Stimulated activated CD8-positive, alpha-beta memory T cell treated with anti-CD3 and anti-CD28 coated beads, Interleukin-4, amount 100 ng/mL, for 4 hours (primary cell): ENCODE measurements around the gene PRKX.
"Not testable (repeated sequence)": the region's sequence is repeated elsewhere in the genome, so short reads cannot be mapped to it uniquely, and the experiment has no call there.

Experiments
- DNase-seq, 2 donors: peaks; one replicate each; pipeline ENCODE4 v3.0.0-alpha.2; 2020; ENCODE audit warnings: low read depth in 2 of 2, low spot score in 1 of 2

Gene PRKX

DNA sequence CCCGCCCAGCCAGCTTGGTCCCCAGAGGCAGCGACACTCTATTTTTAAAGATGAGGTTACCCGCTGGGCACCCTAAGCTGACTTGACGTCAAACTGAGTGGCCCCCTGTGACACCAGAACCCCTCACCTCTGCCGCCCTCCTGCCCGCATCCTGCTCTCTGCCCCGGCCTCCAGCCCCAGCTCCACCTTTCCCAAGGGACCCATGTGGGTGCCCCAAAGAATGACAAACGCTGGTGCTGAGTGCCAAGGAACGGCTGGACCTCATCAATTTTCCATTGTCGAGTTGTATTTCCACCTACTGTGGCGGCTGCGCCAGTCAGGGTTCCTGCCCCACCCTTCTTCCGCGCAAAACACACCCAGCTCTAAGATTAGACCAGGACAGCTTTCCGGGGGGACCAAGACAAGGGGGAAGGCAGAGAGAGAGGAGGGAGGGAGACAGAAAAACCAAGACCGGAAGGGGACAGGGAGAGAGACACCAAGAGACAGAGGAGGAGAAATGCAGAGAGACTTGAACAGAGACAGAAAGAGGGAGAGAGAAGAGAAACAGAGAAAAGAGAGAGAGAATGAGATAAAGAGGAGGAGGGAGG lies 2.0 kb downstream of the PRKX start:
- DNase-seq: no peak

DNA sequence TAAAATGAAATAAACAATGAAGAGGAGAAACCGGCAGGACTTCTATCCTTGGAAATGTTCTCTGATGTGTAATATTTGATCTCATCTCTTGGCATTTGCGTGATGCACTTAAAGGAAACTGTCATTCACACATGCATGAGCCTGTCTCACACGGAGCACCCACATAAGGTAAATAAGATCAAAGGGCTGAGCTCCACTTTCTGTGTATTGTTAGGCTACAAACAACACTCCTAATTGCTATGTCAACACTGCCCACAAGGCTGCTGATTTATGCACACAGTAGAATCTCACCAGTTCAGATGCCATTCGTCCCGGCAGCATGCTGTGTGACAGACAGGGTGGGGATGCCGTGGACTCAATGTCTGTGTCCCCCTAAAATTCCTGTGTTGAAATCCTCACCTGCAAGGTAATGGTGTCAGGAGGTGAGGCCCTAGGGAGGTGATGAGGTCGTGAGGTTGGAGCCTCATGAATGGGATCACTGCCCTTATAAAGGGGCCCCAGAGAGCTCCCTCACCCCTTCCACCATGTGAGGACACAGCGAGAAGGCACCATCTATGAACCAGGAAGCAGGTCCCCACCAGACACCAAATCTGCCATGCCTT lies 5.7 kb downstream of the PRKX start:
- DNase-seq: not testable (repeated sequence)

DNA sequence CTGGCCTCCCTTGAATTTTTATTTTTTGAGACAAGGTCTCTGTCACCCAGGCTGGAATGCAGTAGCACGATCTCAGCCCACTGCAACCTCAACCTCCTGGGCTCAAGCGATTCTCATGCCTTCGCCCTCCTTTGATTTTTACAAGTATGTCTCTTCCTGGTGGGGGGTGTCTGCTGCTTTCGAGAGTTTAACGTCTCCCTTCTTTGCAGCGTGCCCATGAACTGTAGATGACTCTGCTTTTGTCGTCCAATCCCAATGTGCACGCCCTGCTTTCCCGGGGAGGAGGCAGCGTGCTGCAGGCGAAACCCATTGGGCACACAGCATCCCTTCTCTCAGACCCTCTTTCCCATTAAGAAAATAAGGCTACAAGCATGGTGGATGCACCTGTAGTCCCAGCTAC lies 7.0 kb downstream of the PRKX start:
- no peak for DNase-seq

DNA sequence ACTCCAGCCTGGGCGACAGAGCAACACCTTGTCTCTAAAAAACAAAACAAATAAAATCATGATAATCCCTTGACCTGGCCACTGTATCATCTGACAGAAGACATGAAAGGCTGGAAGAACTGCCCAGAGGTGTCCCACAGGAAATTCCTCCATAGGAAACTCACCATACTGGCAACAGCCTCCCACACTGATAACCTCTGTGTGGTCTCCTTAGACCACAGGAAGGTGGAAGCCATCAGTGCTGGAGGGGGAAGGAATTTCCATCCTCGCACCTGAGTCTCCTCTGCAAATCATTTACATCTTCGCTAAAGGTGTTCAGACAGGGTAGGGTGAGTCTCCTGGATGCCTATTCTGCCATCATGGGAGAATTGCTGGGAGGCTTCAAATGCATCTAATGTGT lies 10.2 kb downstream of the PRKX start:
- DNase-seq: not testable (repeated sequence)

DNA sequence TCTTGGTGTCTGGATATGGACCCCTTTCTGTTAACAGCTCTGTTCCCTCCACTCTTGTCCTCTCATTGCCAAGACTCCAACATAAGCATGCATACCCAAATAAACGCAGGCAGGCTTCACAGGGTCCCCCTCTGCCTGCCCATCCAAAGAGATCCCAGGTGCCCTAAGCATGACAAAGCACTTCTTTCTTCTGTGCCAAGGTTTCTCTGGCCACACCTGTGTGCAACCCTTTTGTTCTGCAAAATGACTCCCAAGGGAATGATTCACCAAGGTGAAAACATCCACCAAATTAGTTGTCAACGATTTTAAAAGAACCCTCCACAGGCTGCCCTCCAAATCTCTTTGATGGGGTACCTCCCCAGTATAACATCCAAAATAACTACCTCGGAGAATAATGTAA lies 11.4 kb downstream of the PRKX start:
- DNase-seq: not testable (repeated sequence)

DNA sequence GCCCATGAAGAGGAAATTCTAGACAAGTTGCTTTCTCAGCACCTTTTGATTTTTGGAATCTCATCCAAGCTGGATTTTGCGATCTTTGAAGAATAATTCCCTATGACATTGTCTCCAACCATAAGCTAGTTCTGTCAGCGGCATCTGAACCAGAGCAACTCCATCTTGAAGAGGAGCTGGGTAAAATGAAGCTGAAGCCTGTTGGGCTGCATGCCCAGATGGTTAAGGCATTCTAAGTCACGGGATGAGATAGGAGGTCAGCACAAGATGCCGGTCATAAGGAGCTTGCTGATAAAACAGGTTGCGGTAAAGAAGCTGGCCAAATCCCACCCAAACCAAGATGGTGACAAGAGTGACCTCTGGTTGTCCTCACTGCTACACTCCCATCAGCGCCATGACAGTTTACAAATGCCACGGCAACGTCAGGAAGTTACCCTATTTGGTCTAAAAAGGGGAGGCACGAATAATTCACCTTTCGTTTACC lies 12.0 kb downstream of the PRKX start:
- not testable (repeated sequence) for DNase-seq

DNA sequence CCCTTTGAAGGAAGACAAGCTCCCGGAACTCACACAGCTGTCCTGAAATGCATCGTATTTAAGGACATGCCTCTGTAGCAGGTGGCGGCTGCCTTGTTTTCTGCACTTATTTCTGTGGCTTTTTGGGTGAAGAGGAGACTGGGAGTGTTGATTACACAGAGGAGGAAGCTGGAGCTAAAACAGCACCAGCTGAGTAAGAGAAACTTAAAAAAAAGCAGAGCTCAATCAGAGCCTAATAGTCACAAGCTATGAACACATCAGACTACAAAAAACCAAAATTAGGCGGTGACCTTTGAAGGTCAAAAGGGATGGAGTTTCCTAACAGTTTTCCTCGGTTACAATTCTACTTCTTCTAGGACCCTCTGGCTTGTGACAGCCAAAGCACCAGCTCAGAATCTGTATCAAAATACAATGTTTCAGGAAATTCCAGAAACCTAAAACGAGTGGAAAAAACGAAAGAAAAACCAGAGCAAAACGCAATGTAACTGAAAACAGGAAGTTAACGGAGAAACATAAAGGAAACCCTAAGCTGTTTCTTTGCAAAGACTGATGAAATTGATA lies 13.5 kb downstream of the PRKX start:
- DNase-seq: no peak

DNA sequence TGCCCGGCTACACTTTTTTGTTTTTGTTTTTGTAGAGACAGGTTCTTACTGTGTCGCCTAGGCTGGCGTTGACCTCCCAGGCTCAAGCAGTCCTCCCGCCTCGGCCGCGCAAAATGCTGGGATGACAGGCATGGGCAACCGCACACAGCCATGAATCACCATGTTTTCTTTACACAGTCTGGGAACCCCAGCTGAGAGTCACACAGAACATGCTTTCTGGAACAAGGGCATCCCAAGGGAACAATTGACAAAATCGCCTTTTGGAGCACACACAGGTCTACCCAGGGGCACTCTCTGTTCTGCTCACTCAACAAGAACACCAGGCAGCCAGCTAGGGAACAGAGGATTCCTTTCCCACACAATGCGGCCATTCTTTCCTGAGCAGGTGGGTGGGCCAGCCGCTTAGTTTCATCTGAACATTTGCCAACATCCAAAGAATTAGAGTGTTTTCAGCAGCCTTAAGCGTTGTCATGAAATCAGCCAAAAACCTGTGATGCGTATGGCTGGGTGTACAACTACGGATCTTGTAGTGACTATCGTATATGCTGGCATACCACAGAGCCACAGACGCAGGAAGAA lies 15.7 kb downstream of the PRKX start:
- DNase-seq: no peak

DNA sequence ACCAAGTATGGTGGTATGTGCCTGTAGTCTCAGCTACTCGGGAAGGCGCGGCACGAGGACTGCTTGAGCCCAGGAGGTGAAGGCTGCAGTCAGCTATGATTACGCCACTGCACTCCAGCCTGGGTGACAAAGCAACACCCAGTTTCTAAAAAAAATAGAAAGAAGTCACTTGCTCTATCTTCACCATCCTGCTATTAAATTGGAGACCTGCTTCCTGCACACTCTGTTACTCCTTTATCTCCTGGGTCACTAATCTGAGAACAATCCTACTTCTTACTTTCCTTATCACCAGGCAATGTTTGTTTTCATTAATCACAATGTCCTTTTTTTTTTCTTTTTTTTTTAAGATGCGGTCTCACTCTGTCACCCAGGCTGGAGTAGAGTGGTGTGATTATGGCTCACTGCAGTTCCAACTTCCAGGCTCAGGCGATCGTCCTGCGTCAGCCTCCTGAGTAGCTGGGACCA lies 16.2 kb downstream of the PRKX start:
- DNase-seq: no peak

DNA sequence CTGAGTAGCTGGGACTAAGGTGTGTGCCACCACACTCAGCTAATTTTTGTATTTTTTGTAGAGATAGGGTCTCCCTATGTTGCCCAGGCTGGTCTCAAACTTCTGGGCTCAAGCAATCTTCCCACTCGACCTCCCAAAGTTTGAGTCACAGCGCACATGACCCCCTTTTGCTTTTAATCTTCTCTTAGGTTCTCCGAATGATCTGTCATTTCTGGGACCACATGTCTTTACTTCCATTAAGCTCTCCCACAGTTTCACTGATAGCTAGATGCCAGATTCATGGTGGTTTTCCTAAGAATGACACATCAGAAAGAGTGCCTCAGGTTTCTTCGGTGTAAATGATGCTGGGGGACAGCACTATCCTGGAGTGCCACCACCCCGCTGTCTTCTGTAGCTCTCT lies 17.9 kb downstream of the PRKX start:
- DNase-seq: no peak

DNA sequence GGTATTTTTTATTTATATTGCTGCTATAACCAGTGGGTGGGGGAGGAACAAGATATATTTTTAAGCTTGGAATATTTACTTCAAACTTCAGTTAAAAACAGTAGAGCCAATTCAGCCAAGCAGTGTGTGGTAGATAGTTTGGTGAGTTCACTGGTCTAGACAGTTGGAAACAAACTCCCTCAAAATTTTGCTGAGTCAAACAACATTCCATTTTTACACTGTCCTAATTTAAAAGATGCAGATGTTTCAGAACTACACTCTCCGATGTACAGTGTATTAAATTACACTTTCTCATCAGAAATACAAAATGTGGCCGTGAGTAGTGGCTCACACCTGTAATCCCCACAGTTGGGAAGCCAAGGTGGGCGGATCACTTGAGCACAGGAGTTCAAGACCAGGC lies 23.3 kb downstream of the PRKX start:
- no peak for DNase-seq

DNA sequence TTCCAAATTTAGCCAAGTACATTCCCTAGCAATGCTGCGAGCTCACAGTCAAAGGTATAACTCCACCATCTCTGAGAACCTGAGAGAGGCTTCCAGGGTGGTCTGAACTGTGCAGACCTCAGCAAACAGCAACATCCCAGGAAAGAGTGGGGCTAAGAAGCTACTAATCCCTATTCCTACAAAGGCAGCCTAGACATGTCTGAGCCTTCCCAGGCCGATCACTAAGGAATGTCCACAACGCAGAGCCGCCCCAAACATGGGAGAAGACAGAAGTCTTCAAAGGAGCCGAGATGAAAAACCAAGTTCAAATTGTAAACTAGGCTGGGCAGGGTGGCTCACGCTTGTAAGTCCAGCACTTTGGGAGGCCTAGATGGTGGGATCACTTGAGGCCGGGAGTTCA lies 30.2 kb downstream of the PRKX start:
- not testable (repeated sequence) for DNase-seq

DNA sequence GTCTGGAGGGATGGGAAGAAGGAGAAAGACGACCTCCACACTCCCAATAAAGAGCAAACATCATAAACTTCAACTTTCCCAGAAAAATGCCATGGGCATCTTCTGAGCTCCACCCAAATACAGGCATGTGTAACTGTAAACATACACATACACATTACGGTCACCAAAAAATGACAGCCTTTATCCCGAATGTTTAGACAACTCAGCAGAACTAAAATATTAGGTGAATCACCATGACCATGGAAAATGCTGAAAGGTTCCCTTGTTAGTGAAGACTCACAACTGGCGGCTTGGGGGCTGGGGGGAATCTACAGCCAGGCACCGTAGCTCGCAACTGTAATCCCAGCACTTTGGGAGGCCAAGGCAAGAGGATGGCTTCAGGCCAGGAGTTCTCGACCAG lies 33.0 kb downstream of the PRKX start:
- no peak for DNase-seq

DNA sequence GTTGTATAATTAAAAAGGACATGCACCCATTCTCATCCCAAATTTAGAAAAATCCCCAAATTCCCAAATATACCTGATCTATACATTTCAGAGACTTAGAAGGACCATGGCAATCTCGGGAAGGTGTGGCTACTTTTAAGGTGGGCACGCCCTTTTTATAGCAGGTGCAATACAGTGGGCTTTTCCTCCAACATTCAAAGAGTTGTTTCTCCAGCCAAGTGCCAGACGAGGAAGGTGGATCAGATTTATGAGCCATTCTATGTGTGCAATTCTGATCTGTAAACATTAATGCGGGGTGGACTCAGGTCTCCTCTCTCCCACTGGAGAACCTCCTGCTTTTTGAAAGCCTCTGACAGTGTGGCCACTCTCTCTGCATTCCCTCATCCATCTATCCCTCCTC lies 33.8 kb downstream of the PRKX start:
- no peak for DNase-seq

DNA sequence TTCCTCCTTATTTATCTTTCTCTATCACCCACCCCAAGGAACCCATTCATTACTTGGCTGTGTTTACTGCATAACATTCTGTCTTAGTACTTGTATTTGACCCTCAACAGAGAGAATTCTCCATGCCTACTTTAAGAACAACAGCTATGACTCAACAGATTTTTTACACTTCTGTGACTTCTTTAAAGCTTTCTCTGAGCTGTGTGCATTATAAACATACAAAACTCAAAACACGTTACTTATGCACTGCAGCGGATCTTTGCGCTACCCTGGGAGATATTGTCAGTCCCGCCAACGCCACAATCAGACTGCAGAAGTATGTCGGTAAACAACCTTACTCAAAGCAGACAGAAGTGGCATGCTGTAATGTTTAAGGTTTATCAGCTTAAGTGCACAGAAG lies 35.1 kb downstream of the PRKX start:
- DNase-seq: no peak

DNA sequence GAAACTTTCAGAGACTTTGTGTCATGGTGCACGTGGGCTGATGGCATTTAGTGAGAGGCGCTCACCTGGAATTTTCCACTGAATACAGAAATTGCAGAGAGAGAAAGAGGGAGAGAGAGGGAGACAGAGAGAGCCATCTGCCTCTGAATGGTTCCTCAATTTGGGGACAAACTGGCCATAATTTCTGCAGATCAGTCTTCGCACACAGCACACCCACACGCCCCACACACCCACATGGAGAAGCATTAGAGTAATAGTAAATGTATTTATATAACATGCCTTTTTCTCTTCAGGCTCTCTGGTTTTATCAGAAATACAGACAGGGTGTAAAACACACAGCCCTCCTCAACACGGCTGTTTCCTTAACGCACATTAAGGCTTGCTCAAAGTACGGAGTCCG lies 38.6 kb downstream of the PRKX start:
- no peak for DNase-seq

DNA sequence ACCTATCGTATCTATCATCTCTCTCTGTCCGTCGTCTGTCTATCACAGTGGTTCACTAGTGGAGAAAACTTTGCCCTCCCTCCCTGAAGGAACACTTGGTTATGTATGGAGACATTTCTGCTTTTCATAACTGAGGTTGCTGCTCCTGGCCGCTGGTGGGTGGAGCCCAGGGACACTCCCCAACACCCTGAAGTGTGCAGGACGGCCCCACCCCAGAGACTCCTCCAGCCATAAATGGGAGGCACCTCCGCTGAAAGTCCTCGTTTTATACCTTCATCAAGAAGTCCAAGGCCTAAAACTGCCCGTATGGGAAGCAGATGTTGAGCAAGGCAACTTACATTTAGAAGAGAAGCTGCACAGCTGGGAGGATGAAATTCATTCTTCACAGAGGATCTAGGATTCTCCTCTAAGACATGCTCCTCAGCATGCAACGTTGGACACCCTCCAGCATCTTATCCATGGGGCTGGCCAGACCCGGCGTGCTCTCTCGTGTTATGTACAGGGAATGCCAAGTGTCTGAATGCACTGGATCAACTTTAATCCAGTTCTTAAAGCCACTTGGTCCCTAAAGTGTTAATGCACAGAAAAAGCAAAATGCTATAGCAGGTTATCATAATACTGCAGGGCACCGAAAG lies 43.5 kb downstream of the PRKX start:
- no peak for DNase-seq

DNA sequence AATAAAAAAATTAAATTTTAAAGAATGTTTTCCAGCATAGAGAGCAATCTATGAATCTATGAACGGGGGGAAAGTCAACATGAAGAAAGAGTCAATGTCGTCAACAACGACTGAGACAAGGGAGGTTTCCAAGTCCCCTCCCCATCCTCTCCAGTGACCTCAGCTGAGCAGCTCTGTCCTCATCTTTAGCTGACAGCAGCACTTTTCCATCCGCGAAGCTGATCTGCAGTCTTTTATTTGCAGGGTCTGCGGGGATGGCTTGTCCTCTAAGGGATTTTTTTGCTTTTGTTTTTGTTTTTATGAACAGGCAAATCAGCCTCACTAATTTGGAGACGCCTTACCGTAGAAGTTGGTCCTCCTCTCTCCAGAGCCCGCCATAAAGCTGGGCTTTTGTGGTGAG lies 46.5 kb downstream of the PRKX start:
- no peak for DNase-seq

DNA sequence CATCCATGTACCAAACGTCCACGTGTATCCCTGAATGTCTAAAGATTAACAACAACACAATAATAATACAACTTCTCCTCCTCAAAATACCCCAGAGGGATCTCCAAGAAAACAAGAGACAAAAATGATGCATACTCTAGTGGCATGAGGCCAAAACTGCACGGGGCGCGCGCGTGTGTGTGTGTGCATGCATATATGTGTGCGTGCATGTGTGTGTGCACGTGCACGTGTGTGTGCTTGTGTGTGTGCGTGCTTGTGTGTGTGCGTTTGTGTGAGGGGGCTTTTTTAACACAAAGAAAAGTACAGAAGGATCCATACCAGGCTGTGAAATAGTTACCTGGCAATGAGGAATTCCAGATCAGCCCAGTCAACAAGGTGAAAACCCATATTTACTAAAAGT lies 48.5 kb downstream of the PRKX start:
- DNase-seq: no peak

DNA sequence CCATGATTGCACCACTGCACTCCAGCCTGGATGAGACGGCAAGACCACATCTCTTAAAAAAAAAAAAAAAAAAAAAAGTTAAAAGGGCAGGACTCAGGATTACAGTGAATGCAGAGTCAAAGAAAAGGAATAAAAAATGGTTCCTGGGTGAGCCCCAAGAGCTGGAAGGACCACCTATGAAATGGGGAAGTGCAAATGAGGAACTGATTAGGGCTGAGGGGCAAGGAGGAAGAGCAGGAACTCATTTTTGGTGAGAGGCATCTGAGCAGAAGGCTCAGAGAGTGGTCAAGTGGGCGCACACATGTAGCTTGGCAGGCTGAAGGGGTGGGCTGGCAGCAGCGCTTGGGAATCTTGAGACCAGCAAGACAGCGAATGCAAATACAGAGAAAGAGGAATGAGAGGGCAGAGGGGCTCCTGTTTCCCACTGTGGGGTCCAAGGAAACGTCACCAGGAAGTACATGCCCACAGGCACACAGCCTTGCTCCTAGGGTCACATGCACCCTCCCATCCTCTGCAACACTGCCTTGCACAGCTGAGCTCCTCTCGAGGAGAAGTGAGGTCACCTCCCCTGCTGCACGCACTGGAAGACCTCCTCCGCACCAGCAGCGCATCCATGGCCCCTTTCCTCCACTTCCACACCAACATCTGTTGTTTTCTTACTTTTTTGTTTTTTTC lies 49.7 kb downstream of the PRKX start:
- DNase-seq: not testable (repeated sequence)

DNA sequence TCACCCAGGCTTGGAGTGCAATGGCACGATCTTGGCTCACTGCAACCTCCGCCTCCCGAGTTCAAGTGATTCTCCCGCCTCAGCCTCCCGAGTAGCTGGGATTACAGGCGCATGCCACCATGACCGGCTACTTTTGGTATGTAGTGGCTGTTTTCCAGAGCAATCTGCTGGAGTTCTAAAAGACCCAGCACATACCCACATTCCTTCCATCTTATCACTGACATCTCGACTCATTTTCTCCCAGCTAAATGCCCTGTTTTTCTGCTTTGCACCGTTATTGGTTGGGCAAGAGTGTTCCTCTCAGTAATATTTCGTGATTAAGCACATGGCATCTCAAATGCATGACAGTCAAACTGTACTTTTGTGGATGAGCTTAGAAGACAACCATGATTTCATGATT lies 53.7 kb downstream of the PRKX start:
- DNase-seq: no peak
